NCI-H526 treated with DMSO at 0.1 percent for 48 hours (cell line): Measurements from ENCODE around the gene UST.
"Not testable (repeated sequence)": the region's sequence is repeated elsewhere in the genome, so short reads cannot be mapped to it uniquely, and the experiment has no call there.

Source experiments
- DNase-seq: peaks from one replicate; lab custom pipeline; 2025; lab: John Stamatoyannopoulos, UW

UST gene

GRCh38 chr6:148978298-148978697 is 231.5 kb downstream of the UST start:
- DNase-seq, result not testable (repeated sequence)

- no peak for DNase-seq
Measured at GRCh38 chr6:148979014-148979901, 232.4 kb downstream of the UST start.

- no peak for DNase-seq
Measured at GRCh38 chr6:148980234-148980633, 233.4 kb downstream of the UST start.

- DNase-seq, result no peak
Measured at GRCh38 chr6:148981515-148981914, 234.7 kb downstream of the UST start.

- DNase-seq, result no peak
Measured at GRCh38 chr6:148983101-148983761, 236.4 kb downstream of the UST start.

- no peak for DNase-seq
Measured at GRCh38 chr6:148983966-148984365, 237.1 kb downstream of the UST start.

GRCh38 chr6:148984531-148985056 is 237.8 kb downstream of the UST start:
- DNase-seq, result no peak

GRCh38 chr6:148985499-148985898 is 238.7 kb downstream of the UST start:
- no peak for DNase-seq

- DNase-seq, result no peak
Measured at GRCh38 chr6:148986608-148987007, 239.8 kb downstream of the UST start.

GRCh38 chr6:148987982-148988381 is 241.2 kb downstream of the UST start:
- DNase-seq, result no peak

GRCh38 chr6:148989585-148989984 is 242.8 kb downstream of the UST start:
- DNase-seq, result no peak

GRCh38 chr6:148990403-148990802 is 243.6 kb downstream of the UST start:
- DNase-seq, result no peak

GRCh38 chr6:148996815-148997214 is 250.0 kb downstream of the UST start:
- no peak for DNase-seq

GRCh38 chr6:148997865-148998264 is 251.0 kb downstream of the UST start:
- DNase-seq, result no peak

- DNase-seq, result no peak
Measured at GRCh38 chr6:148998704-148999103, 251.9 kb downstream of the UST start.

- no peak for DNase-seq
Measured at GRCh38 chr6:148999501-148999900, 252.7 kb downstream of the UST start.

GRCh38 chr6:148999929-149000468 is 253.2 kb downstream of the UST start:
- no peak for DNase-seq

- no peak for DNase-seq
Measured at GRCh38 chr6:149001422-149001821, 254.6 kb downstream of the UST start.

GRCh38 chr6:149003560-149003959 is 256.7 kb downstream of the UST start:
- no peak for DNase-seq

- no peak for DNase-seq
Measured at GRCh38 chr6:149004664-149005063, 257.8 kb downstream of the UST start.

- not testable (repeated sequence) for DNase-seq
Measured at GRCh38 chr6:149006236-149006635, 259.4 kb downstream of the UST start.

GRCh38 chr6:149006671-149007070 is 259.8 kb downstream of the UST start:
- DNase-seq, result no peak

- DNase-seq, result no peak
Measured at GRCh38 chr6:149007846-149008245, 261.0 kb downstream of the UST start.
